GM18499 (cell line): ENCODE results near the gene PLOD3.

ENCODE experiments used
- ATAC-seq: cut with Tn5 transposase; IDR thresholded peaks from one replicate; pipeline ENCODE4 v1.9.1; 2021; ENCODE audit warnings: moderate number of reproducible peaks; ENCODE audit not compliant: insufficient read depth, unreplicated experiment

The PLOD3 gene

DNA sequence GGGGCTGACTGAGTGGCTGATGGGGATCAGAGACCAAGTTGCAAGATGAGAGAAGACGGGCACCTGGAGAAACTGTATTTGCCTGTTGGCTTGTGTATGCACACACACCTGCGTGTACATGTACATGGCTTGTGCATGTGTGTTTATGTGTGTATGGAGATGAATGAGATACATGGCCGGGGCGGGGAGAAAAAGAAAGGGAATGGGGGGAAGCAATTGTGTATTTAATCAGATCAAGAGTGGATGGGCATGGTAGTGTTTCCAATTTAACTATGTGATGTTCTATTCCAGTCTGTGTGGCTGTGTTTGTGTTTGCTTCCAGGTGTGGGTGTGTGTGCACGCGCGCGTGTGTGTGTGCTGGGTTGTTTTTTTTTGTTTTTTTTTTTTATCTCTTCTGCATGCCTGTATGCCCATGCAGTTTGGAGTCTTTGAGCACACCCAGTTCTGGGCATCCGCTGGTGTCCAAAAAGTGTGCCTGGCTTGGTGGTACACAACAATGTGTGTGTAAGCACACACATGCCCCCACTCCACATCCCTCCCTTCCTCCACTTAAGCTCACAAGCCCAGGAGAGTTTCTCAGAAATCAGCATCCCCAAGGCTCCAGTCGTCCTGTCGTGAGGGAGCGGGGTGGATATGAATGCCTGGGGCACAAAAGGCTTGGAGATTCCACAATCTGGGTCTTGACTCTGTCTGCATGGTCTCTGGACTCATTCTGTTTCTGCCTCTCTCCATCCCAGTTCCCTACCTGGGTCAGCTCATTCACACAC, 49.6 kb downstream of the PLOD3 start:
- no peak for ATAC-seq

DNA sequence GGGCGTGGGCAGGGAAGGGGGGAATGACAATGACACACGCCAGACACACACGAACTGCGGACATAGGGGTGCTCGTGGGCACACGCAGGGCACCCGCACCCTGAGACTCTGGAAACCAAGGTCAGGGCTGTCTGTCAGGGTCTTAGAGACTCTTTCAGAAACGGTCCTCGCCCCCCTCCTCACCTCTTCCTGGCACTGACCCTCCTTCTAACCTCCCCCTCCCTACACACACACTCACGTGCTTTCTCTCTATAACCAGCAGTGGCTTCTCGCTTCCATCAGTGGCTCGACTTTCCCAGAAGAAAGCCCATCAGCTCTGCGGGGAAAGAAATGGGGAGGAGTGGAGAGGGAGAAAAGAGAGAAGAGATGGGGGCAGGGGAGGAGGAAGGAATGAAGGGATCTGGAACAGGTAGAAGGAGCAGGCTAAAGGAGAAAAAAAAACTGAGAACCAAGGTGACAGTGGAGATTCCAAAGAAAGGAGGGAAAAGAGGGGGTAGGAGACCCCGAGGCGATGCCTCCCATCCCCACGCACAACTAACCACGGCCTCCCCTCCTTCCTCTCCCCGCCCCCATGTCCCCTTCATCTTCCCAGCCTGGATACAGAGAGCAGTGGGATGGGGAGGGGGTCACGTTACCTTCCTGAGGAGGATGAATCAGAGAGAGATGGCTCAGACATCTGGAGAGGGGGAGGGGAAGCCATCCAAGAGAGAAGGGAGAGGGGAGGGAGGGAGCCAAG, 50.3 kb downstream of the PLOD3 start:
- no peak for ATAC-seq

DNA sequence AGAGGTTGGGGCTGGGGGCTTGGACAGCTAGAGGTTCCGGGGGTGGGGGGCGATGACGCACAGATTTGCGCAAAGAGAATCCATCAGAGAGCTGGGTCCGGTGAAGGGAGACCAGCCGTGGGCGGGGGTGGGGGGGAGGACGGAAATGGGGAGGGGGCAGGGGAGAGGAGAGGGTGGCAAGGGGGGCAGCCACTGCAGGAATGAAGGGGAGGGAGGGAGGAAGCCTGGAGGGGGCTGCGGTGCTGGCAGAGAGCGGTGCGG, 50.8 kb downstream of the PLOD3 start:
- ATAC-seq = no peak

DNA sequence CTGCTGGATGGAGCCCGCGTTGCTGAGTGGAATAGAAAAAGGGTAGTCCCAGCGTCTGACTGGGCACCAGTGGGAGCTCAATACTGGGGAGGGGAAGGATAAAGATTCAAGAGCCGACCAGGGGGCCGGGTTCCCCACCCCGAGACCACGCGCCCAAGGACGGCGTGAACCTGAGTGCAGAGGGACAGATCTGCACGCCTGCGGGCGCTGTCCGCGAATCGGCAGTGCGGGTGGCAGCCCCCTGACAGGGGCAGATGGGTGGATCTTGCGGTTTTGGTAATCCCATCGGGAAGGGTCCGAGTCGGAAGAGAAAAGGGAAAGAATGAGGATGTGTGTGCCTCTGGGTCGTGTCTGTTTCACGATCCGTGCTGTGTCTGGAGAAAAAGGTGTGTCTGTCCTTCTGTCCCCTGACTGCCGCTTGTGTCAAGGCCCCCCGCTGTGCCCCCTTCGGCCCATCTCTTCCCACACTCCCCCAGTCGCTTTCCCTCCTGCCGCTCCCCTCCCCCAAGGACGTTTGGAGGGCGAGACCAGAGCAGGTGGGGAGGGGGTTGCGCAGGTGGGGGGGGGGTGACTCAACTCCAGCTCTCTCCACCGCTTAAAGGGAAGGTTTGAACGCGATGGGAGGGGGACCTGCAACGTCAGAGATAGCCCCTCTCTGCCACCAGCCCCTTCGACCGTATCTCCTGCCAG, 51.3 kb downstream of the PLOD3 start:
- no peak for ATAC-seq

DNA sequence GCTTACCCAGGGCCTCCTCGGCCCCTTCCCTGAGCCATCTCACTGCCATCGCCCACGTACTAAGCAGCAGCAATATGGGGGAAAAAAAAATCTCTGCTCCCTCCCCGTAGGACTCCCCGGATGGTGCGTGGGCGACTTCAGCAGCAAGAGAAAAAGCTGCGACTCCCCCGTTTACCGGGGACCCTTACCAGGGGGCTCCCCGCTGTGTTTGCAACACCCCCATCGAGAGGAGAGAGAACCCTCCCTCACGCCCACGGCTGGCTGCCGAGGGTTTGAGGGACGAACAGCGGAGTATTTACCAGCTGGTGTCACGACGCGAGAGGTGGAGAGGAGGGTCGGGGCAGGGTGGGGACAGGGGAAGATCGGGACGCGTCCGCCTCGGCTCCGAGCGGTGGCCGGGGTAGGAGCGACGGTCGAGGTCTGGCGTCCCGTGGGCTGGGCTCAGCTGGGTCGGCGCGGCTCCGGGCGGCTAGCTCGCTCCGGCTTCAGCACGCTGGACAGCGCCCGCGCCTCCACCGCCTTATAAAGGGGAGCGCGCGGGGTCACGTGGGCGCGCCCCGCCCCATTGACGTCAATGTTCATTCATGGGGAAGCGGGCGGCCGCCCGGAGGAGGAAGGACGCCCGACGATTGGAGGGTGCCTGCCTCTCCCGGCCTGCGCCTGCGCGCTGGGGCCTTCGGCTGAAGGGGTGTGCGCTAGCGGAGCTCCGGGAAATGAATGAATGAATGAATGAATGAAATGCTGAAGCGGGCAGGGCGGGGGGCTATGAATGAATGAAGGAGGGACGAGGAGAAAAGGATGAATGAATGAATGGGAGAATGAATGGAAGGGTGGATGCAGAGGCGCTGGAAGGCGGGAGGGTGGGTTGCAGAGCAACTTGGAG, 52.1 kb downstream of the PLOD3 start, which contains the start of gene VGF:
TSS of gene VGF (minus strand) at position 495 of the 883 bp plus-strand sequence. CDS start 726 bp downstream, outside the sequence.
- no peak for ATAC-seq

DNA sequence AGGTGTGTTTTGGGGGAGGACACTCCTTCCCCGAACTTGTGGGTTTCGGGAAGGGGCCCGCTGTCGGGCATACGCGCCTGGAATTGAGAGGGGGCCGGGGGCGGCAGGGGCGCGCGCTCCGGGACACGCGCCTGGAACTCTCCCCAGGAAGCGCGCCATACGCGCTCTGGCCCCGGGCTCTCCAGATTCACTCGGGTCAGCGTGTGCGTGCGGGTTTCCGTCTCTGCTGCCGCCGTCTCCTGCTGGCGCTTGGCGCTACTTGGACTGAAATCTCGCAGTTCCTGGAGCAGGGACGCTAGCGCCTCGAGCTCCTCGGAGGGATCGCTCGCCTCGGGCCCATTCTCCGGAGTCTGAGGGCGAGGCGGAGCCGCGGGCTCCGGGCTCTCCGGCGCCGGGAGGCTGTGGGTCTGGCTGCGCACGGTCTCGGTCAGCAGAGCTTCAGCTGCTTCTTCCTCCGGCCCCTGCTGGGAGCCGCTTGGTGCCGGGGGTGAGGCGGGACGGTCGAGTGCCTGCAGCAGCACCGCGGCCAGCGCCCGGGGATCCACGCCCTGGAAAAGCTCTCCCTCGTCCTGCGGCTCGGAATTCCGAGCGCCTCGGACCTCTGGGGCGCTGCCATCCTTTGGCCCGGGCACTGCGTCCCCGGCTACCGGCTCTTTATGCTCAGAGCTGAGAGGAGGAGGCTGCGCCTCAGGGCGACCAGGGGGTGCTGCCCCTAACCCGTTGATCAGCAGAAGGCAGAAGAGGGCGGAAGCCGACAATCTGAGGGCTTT, 53.1 kb downstream of the PLOD3 start:
- ATAC-seq = no peak

DNA sequence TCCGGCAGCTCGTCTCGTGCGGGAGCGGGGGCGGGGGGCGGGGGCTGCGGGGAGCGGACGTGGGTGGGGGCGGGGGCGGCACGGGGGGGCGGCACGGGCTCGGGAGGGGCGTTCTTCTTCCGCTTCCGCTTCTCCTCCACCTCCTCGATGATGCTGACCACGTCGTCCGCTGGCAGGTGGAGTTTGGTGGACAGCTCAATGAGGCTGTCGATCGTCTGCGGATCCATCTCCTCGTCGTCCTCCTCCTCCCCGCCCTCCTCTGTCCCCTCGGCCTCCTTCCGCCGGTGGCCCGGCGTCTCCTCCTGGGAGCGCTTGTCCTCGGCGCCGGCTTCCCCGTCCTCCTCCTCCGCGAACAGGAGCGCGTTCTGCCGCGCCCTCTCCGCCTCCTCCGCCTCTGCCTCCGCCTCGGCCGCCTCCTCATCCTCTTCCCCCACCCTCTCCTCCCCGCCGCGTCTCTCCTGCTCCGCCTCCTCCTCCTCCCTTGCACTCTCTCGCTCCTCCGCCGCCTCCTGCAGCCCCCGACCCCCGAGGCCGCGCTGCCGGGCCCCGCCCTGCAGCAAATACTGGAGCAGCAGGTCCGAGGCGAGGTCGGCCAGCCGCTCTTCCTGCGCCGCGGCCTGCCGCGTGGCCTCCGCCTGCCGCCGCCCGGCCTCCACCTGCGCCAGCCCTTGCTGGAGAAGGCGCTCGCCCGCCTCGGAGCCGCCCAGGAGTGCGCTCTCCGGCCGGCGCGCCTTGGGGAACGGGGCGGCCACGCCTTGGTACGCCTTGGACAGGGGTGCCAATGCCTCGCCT, 53.9 kb downstream of the PLOD3 start:
- no peak for ATAC-seq

DNA sequence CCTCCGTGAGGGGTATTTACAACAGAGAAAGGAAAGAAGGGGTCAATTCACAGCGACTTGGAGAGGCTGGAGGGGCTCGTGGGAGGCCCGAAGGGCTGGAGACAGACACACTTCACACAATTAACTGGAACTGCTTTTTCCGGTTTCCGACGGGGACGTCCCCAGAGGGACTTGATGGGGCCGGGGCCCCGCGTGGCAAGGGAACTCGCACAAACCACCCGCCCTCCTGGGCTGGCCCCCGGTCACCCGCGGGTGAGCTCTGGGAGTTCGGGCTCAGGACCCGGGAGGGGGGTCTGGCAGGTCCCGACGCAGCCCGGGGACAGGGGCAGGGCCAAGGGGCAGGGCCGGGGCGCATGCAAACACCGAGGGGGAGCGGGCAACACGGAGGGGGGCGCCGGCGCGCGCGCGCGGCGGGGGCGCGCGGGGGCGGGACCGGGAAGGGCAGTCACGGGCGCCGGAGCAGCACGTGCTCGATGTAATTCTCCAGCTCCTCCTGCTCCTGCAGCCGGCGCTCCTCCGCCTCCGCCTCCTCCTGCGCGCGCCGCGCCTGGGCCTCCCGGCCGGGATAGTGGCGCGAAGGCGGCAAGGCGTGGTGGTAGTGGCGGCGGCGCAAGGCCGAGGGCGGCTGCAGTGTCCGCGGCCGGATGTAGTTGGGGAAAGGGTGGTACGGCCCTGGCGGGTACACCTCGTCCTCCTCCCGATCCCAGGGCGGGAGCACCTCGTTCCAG, 54.7 kb downstream of the PLOD3 start:
- ATAC-seq = no peak

DNA sequence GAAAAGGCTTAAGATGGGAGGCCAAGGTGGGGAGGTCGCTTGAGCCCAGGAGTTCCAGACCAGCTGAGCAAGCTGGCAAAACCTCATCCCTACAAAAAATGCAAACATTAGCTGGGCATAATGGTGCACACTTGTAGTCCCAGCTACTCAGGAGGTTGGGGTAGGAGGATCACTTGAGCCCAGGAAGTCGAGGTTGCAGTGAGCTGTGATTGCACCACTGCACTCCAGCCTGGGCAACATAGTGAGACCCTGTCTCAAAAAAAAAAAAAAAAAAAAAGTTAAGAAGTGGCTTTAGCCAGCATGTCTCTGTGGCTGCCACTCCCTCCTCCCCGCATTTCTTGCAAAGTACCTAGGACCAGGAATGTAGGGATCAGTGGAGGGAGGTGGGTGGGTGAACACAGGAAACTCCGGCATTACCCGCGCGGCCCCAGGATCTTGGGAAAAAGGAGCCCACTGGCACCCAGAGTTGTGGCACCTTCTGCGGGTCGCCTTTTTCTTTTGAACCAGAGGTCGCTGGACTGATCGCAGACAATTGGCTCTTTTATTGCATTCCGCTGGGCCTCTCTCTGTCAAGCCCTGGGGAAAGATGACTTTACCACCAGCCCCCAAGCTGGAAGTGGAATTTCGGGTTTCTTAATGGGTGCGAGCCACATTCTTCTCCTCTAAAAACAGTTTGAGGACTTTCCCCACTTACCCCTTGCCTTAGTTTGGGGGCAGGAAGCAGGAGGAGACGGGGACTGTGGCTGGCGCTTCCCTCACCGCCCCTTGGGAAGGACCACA, 55.5 kb downstream of the PLOD3 start:
- ATAC-seq = no peak

DNA sequence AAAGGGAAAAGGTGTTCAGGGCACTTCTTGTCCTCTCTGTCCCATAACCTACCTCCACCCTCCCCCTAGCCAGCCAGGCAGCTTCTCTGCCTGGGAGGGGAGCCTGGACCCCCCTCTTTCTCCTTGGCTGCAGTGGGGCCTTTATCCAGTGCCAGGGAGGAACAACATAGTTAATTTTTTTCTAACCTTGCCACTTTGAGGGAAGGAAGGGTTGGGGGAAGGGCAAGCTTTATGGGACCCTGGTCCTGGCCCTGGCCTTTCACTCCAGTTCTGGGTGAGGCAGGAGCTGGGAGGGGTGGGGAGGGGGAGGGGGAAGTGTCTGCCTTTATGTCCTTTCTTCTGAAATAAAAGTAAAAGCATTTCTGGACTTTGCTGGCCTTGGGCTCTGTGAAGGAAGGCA, 56.5 kb downstream of the PLOD3 start:
- no peak for ATAC-seq

DNA sequence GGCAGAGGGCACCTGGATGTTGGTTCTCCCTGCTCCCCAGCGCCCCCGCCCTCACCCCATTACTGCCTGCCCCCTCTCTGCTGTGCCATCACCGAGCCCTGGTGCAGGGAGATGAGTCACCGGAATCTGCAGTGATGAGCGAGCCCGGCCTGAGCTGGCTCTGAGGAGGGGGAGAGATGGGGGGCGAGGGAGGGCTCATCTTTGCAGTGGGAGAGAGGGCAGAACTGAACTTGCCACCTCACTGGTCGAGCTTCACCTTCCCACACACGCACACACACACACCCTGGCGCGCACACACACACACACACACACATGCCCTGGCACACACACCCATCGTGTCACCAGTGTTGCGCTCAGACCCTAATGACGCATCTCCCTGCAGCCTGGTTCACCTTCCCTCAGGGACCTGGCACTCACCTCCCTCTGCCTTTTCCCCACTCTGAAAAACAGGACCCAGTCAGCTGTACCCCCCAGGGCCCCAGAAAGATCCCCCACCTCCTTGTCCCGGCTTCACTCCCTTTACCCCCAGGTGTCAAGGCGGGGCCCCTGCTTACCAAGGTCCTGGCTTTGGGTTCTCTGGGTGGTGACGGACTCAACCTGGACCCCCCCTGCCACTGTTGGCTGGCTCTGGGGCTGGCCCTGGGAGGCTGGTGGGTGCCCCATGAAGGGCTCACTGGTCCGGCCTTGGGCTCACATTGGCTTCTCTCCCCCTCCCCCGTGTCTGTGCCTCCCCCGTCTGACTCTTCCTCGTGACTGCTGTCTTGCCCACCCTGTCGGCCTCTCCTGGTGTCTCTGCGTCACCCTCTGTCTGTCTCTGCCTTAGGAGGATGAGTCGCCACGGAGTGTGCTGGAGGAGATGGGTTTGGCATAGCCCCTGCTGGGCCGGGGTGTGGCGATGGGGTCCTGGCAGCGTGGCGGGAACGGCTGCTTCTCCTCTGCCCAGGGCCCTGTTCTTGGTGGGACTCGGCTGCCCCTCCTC, 57.4 kb downstream of the PLOD3 start:
- no peak for ATAC-seq

DNA sequence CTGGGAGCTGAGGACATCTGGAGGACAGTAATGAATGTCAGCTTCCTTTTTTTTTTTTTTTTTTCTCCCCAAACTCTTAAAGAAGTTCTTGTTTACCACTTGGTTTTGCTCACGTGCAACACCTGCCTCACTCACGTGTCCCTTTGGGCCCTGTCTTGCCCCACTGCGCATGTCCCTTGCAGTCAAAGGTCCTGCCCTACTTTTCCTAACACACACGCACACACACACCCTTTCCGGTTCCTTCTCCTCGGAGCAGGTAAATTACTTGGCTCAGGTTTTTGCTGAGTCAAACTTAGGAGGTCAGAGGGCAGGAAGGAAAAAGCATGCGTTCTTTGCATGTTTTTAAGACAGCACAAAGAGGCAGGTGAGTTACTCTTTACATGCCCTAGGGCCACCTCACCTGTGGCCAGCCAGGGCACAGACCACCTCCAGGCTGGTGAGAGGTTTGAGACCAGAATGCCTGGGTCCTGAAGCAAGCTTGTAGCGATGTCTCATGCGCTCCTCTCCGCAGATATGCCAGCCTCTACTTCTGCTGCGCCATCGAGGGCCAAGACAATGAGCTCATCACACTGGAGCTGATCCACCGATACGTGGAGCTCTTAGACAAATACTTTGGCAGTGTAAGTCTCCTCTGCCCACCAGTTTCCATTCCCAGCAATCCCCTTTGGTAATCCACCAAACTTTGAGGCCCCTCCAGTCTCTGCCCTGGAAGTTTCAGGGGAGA, 60.4 kb downstream of the PLOD3 start:
- no peak for ATAC-seq

DNA sequence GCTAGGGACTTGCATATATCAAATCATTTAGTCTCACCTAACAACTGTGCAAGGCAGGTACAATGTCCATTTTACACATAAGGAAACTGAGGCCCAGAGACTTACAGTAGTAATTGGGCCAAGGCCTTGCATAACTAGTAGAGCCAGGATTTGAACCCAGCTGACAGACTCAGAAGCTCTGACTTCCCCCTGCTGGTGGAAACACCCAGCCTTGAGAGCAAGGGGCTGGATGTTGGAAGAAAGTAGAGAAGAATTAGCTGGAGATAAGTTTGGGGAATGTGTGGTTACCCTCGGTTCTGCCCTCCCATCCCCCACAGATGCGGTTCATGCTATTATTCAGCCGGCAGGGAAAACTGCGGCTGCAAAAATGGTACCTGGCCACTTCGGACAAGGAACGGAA, 61.1 kb downstream of the PLOD3 start:
- no peak for ATAC-seq
